Smooth muscle cell (in vitro differentiated cells): ENCODE results near the gene PTPRT. TPM values are rescaled to one million over a fixed set of nuclear protein-coding genes. Genes with fewer than 3 reads are reported as not detected.

Source experiments
- DNase-seq: peaks from one replicate; lab custom pipeline; 2025; ENCODE audit not compliant: unreplicated experiment; lab: John Stamatoyannopoulos, UW
- H2AFZ ChIP-seq: fragments of 200-600 bp; sonication (generic); 2 replicates; pipeline ENCODE4 v1.6.0; 2016; ENCODE audit warnings: antibody characterized with exemption, low read depth, mild to moderate bottlenecking
- H3F3A ChIP-seq: fragments of 200-600 bp; sonication (generic); 2 replicates; pipeline ENCODE4 v1.6.0; 2017; ENCODE audit warnings: antibody characterized with exemption, low read depth
- H3K27ac ChIP-seq: fragments of 200-600 bp; sonication (generic); 2 replicates; pipeline ENCODE4 v1.5.1; 2016; ENCODE audit warnings: low read depth, mild to moderate bottlenecking
- H3K27me3 ChIP-seq: fragments of 200-600 bp; sonication (generic); 2 replicates; pipeline ENCODE4 v1.6.1; 2016; ENCODE audit warnings: low read depth, mild to moderate bottlenecking
- H3K36me3 ChIP-seq: fragments of 200-600 bp; sonication (generic); 2 replicates; pipeline ENCODE4 v1.5.1; 2016; ENCODE audit warnings: low read depth
- H3K4me1 ChIP-seq: fragments of 200-600 bp; sonication (generic); 2 replicates; pipeline ENCODE4 v1.5.1; 2016; ENCODE audit warnings: low read depth
- H3K4me2 ChIP-seq: fragments of 200-600 bp; sonication (generic); 2 replicates; pipeline ENCODE4 v1.6.0; 2016; ENCODE audit warnings: mild to moderate bottlenecking
- H3K4me3 ChIP-seq: fragments of 200-600 bp; sonication (generic); 2 replicates; pipeline ENCODE4 v1.5.1; 2016; ENCODE audit warnings: mild to moderate bottlenecking
- H3K79me2 ChIP-seq: fragments of 200-600 bp; sonication (generic); 2 replicates; pipeline ENCODE4 v1.6.0; 2016; ENCODE audit warnings: low read depth, mild to moderate bottlenecking
- H3K9ac ChIP-seq: fragments of 200-600 bp; sonication (generic); 2 replicates; pipeline ENCODE4 v1.6.0; 2016; ENCODE audit warnings: low read depth
- H3K9me3 ChIP-seq: fragments of 200-600 bp; sonication (generic); replicated peaks from 2 replicates; pipeline ENCODE4 v1.5.1; 2016; ENCODE audit warnings: low read depth
- H4K20me1 ChIP-seq: fragments of 200-600 bp; sonication (generic); 2 replicates; pipeline ENCODE4 v1.6.0; 2016; ENCODE audit warnings: low read depth
- WGBS: methylation state at CpG from one replicate; pipeline ENCODE4 v1.1.7; 2016; ENCODE audit warnings: low lambda C conversion rate; 5-methylcytosine and 5-hydroxymethylcytosine counted together
- polyA plus RNA-seq: library from polyadenylated mRNA; unstranded; fragments of >200 nt; fragmentation: Nextera tagmentation; extraction: Ambion mirVana; gene quantifications from 2 replicates; pipeline ENCODE4 v1.2.1, GENCODE V29; 2016
- total RNA-seq: library from RNA; depleted of rRNA; stranded (reverse); fragments of >200 nt; gene quantifications from 2 replicates; pipeline ENCODE4 v1.2.3, GENCODE V29; 2014
- TF ChIP-seq, protein P1 (sequence below): fragments of 200-600 bp; sonication (generic); IDR thresholded peaks from 2 replicates; pipeline ENCODE4 v1.5.1; 2017; ENCODE audit warnings: borderline replicate concordance, mild to moderate bottlenecking, antibody characterized with exemption; ENCODE audit not compliant: insufficient read depth, poor library complexity, severe bottlenecking

PTPRT gene
- total and polyA plus RNA-seq, 2 experiments from 2014 or later, result 0.99 to 2.1 TPM

DNA sequence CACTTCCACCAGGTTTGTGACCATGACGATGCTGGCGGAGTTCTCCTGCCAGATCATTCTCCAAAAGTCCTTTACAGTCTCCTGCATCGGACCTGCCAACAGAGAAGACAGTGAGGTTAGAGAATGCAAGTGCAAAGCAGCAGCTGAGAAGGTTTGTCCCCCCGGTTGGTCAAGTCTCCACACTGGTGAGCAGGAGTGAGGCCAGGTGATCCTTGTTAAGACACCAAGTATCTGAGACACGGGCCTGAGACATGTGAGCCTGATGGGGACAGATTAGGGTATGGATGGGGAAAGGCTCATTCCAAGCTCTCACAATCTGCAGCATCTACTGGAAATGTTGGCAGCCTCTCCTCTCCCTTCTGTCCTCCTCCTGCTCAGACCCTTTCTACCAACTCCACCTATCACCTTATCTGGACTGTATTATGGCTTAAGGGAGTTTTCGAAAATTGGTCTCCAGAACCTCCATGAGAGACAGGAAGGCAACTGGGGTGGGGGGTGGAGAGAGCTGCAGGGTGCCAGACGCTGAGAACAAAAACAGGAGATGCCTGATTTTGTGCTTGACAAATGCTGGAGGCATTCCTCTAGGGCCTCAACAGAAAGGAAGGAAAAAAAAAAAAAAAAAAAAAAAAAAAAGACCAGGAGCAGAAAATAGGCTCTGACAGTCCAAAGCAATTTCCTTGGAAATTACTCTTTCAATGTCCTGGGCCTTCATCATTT, 1071.1 kb downstream of the PTPRT start:
- Histone ChIP-seq H3K9ac (no peak overlapping the region), H3F3A (no peaks in the 10 kb centered on the region), H4K20me1 (no peaks in the 10 kb centered on the region), H3K27me3 (no peaks in the 10 kb centered on the region), H2AFZ (no peak overlapping the region), H3K4me2 (no peak overlapping the region), H3K27ac (no peak overlapping the region), H3K4me3 (no peak overlapping the region), H3K9me3 (no peaks in the 10 kb centered on the region), H3K79me2 (no peaks in the 10 kb centered on the region), H3K4me1 (no peaks in the 10 kb centered on the region), H3K36me3 (no peaks in the 10 kb centered on the region)
- no peak for DNase-seq
- WGBS, result 78% methylated on average over 7 of the region's 7 CpGs
- TF ChIP-seq, protein P1, sequence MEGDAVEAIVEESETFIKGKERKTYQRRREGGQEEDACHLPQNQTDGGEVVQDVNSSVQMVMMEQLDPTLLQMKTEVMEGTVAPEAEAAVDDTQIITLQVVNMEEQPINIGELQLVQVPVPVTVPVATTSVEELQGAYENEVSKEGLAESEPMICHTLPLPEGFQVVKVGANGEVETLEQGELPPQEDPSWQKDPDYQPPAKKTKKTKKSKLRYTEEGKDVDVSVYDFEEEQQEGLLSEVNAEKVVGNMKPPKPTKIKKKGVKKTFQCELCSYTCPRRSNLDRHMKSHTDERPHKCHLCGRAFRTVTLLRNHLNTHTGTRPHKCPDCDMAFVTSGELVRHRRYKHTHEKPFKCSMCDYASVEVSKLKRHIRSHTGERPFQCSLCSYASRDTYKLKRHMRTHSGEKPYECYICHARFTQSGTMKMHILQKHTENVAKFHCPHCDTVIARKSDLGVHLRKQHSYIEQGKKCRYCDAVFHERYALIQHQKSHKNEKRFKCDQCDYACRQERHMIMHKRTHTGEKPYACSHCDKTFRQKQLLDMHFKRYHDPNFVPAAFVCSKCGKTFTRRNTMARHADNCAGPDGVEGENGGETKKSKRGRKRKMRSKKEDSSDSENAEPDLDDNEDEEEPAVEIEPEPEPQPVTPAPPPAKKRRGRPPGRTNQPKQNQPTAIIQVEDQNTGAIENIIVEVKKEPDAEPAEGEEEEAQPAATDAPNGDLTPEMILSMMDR, result no peak

DNA sequence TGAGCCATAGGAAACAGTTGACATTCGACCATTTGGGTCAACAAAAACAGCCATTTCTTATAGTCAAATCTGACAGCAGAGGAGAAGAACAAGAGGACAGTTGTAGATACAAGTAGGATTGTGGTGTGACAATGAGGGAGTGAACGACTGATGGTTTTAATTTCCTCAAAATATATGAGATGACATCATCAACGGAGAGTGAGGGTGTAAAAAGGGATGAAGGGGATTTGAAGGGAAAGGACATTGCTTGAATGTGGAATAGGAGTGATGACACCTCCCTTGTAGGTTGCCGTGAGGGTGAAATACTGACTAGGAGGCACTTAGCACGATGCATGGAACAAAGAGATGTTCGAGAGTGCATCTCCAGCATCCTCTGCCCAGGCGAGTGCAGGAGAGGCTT, 1071.7 kb downstream of the PTPRT start:
- TF ChIP-seq, protein P1, result no peak
- Histone ChIP-seq H3K9ac (no peak overlapping the region), H3K27me3 (no peaks in the 10 kb centered on the region), H3K9me3 (no peaks in the 10 kb centered on the region), H3K27ac (no peak overlapping the region), H3K79me2 (no peaks in the 10 kb centered on the region), H3K4me2 (no peak overlapping the region), H2AFZ (no peak overlapping the region), H3F3A (no peaks in the 10 kb centered on the region), H3K36me3 (no peaks in the 10 kb centered on the region), H3K4me1 (peaks cover 2% of the 10 kb centered on the region), H4K20me1 (no peaks in the 10 kb centered on the region), H3K4me3 (no peak overlapping the region)
- 86% methylated on average over 7 of the region's 7 CpGs for WGBS
- no peak for DNase-seq

DNA sequence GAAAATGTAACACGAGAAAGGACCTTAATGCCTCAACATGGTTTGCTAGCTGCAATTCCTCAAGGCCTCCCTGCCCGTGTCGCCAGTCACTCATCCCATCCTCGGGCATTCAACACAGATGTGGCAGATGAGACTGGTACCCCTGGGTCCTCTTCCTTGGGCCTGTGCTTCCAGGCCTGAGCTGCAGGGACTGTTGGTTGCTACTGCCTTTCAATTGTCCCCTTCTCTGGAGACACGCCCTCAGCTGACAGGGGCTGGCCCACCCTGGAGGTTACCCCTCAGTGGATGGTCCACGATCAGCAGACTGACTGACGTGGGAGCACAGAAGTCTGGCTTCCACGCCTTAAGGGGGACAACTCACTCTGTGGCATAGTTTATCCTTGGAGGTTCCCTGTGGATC, 1076.5 kb downstream of the PTPRT start:
- Histone ChIP-seq H3K4me2 (no peak overlapping the region), H3K9me3 (no peaks in the 10 kb centered on the region)

More for the DNA sequence above, 1076.5 kb downstream of the PTPRT start:
- H3K4me3 ChIP-seq, result no peak overlapping the region
- no peaks in the 10 kb centered on the region for H4K20me1 ChIP-seq
- no peak overlapping the region for H3K9ac ChIP-seq
- peaks cover 6% of the 10 kb centered on the region for H3K4me1 ChIP-seq
- no peak for DNase-seq
- H3K79me2 ChIP-seq, result no peaks in the 10 kb centered on the region
- TF ChIP-seq, protein P1, result no peak
- 68% methylated on average over 8 of the region's 8 CpGs for WGBS
- no peak overlapping the region for H2AFZ ChIP-seq
- no peaks in the 10 kb centered on the region for H3K27me3 ChIP-seq
- H3K27ac ChIP-seq, result no peak overlapping the region
- no peaks in the 10 kb centered on the region for H3K36me3 ChIP-seq
- no peaks in the 10 kb centered on the region for H3F3A ChIP-seq
